DMS 273 (cell line): ENCODE results near the gene MMEL1.
"Not testable (repeated sequence)": the region's sequence is repeated elsewhere in the genome, so short reads cannot be mapped to it uniquely, and the experiment has no call there.

Experiments
- DNase-seq: peaks from one replicate; lab custom pipeline; 2025; ENCODE audit not compliant: unreplicated experiment; lab: John Stamatoyannopoulos, UW

The MMEL1 gene

GRCh38 chr1:2575801-2576663, 56.8 kb downstream of the MMEL1 start:
- no peak for DNase-seq

GRCh38 chr1:2574350-2574749, 58.5 kb downstream of the MMEL1 start:
- no peak for DNase-seq

GRCh38 chr1:2573250-2573920, 59.4 kb downstream of the MMEL1 start:
- DNase-seq = no peak

GRCh38 chr1:2571348-2571747, 61.5 kb downstream of the MMEL1 start:
- no peak for DNase-seq

GRCh38 chr1:2570332-2570731, 62.5 kb downstream of the MMEL1 start:
- DNase-seq = no peak

- DNase-seq = not testable (repeated sequence)
These were observed 63.1 kb downstream of the MMEL1 start for GRCh38 chr1:2569703-2570102.

- no peak for DNase-seq
These were observed 63.8 kb downstream of the MMEL1 start for GRCh38 chr1:2569060-2569459.

GRCh38 chr1:2568187-2568816, 64.5 kb downstream of the MMEL1 start:
- DNase-seq = not testable (repeated sequence)

- DNase-seq = no peak
These were observed 65.6 kb downstream of the MMEL1 start for GRCh38 chr1:2567083-2567679.

- no peak for DNase-seq
These were observed 66.4 kb downstream of the MMEL1 start for GRCh38 chr1:2566101-2567045.

- DNase-seq = no peak
These were observed 67.9 kb downstream of the MMEL1 start for GRCh38 chr1:2564815-2565374.

GRCh38 chr1:2564006-2564814, 68.6 kb downstream of the MMEL1 start:
- DNase-seq = no peak

- DNase-seq = no peak
These were observed 69.6 kb downstream of the MMEL1 start for GRCh38 chr1:2563205-2563604.

GRCh38 chr1:2561898-2562895, 70.6 kb downstream of the MMEL1 start:
- no peak for DNase-seq

- no peak for DNase-seq
These were observed 71.4 kb downstream of the MMEL1 start for GRCh38 chr1:2561446-2561845.

GRCh38 chr1:2560299-2561073, 72.3 kb downstream of the MMEL1 start:
- no peak for DNase-seq
